ENCODE data around the gene CYTH4.

CYTH4 gene

DNA sequence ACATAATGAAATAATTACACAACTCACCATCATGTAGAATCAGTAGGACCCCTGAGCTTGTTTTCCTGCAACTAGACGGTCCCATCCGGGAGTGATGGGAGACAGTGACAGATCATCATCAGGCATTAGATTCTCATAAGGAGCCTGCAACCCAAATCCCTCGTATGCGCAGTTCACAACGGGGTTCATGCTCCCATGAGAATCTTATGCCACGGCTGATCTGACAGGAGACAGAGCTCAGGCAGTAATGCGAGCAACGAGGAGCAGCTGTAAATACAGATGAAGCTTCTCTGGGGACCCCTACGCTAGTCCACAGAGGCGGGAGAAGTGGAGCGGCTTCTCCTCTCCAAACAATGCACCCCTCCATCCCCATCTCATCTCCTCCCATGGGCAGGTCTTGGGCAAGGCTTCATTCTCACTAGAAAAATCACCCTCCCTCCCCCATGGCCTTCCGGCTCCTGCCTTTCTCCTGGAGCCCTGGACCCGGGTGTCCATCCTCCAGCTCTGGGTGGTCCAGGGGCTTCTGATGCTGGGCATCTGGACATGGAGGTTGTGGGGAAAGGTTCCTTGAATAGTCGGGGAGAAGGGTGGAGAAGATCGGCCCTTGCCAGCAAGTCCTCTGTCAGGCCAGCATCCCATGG lies 22.0 kb upstream of the CYTH4 start:
- no peak overlapping the region for H3K27ac ChIP-seq (ENCODE audit: insufficient read depth, low read depth, low read length, poor library complexity, severe bottlenecking)
- peaks cover 21% of the 10 kb centered on the region for H3K27me3 ChIP-seq (ENCODE audit: control insufficient read depth, insufficient read depth, low read length, poor library complexity, severe bottlenecking)
- H3K4me3 ChIP-seq (ENCODE audit: insufficient read depth, low read depth, low read length): no peak overlapping the region
- peaks cover 3% of the 10 kb centered on the region for H3K9me3 ChIP-seq (ENCODE audit: control insufficient read depth, low read length)
- peaks cover 3% of the 10 kb centered on the region for H3K4me1 ChIP-seq (ENCODE audit: control insufficient read depth, insufficient read depth, low read length)
- H3K36me3 ChIP-seq (ENCODE audit: control insufficient read depth, insufficient read depth, low read length): no peaks in the 10 kb centered on the region
- WGBS, 2 experiments: 85% methylated on average over 15 of the region's 15 CpGs

GRCh38 chr22:37260901-37261336 lies 21.4 kb upstream of the CYTH4 start:
- H3K27me3 ChIP-seq (ENCODE audit: control insufficient read depth, insufficient read depth, low read length, poor library complexity, severe bottlenecking): peaks cover 21% of the 10 kb centered on the region
- H3K27ac ChIP-seq (ENCODE audit: insufficient read depth, low read depth, low read length, poor library complexity, severe bottlenecking): no peak overlapping the region
- no peaks in the 10 kb centered on the region for H3K36me3 ChIP-seq (ENCODE audit: control insufficient read depth, insufficient read depth, low read length)
- WGBS, 2 experiments: 32 to 34% methylated on average over 14 of the region's 14 CpGs
- H3K9me3 ChIP-seq (ENCODE audit: control insufficient read depth, low read length): peaks cover 3% of the 10 kb centered on the region
- peaks cover 3% of the 10 kb centered on the region for H3K4me1 ChIP-seq (ENCODE audit: control insufficient read depth, insufficient read depth, low read length)
- H3K4me3 ChIP-seq (ENCODE audit: insufficient read depth, low read depth, low read length): no peak overlapping the region

DNA sequence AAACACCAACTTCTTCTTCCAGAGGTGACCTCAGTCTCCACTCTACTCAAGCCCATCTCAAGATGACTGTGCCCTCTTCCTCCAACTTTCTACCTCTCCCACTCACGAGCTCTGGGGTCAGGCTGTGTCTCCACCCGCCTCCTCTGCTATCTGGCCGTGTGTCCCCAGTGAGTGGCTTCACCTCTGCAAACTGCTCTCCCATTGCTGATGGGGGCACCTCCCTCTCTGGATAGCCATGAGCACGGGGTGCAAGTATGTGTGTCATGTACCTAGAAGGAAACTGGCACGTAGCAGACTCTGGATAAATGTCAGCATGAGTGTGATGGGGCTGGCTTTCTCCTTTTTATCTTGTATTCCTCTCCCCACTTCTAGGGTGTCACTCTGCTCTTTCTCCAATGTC lies 20.0 kb upstream of the CYTH4 start:
- H3K4me3 ChIP-seq (ENCODE audit: insufficient read depth, low read depth, low read length): no peak overlapping the region
- peaks cover 3% of the 10 kb centered on the region for H3K9me3 ChIP-seq (ENCODE audit: control insufficient read depth, low read length)
- 90% methylated on average over 5 of the region's 5 CpGs for WGBS, 2 experiments
- H3K36me3 ChIP-seq (ENCODE audit: control insufficient read depth, insufficient read depth, low read length): no peaks in the 10 kb centered on the region
- peaks cover 21% of the 10 kb centered on the region for H3K27me3 ChIP-seq (ENCODE audit: control insufficient read depth, insufficient read depth, low read length, poor library complexity, severe bottlenecking)
- peaks cover 3% of the 10 kb centered on the region for H3K4me1 ChIP-seq (ENCODE audit: control insufficient read depth, insufficient read depth, low read length)
- no peak overlapping the region for H3K27ac ChIP-seq (ENCODE audit: insufficient read depth, low read depth, low read length, poor library complexity, severe bottlenecking)

DNA sequence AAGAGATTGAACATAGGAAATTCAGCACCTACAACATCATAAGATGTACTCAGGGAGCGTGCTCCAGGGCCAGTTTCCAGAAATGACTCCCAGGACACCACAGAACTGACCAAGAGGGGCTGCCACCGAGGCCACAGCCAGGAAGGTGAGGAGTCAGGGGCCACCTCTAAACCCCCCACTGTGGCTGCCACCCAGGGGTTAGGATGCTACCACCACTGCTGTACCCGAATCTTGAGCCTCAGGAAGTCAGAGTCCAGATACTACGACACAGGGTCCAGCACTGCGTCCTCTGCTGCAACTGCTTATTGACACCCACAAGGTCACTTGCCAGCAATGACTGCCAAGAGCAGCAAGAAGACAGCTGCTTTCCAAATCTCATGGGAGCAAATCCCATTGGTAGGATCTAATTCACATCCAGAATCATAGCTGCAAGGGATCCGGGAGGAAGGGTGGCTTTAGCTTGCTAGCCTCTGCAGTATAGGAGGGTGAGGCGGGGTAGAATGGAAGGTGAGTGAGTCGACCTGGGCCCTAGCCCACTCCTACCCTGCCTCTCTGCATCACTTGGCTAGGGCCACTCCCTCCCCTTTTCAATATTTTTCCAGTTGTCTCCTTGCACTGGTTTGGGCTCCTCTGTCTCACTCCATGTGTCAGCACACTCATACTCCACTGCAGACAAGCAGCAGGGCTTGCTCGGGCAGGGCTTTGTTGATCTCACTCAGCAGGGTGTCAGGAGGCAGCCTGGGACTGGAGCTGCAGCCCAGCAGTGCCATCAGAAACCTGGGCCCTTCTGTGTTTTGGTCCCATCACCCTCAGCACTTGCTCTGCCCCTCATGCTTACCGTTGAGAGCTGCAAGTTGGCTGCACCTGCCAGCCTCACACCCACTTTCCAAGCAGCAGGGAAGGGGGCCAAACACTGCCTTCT lies 18.1 kb upstream of the CYTH4 start:
- 87% methylated on average over 10 of the region's 10 CpGs for WGBS, 2 experiments
- H3K27ac ChIP-seq (ENCODE audit: insufficient read depth, low read depth, low read length, poor library complexity, severe bottlenecking): no peak overlapping the region
- H3K27me3 ChIP-seq (ENCODE audit: control insufficient read depth, insufficient read depth, low read length, poor library complexity, severe bottlenecking): peaks cover 16% of the 10 kb centered on the region
- no peak overlapping the region for H3K4me3 ChIP-seq (ENCODE audit: insufficient read depth, low read depth, low read length)
- no peaks in the 10 kb centered on the region for H3K36me3 ChIP-seq (ENCODE audit: control insufficient read depth, insufficient read depth, low read length)
- H3K4me1 ChIP-seq (ENCODE audit: control insufficient read depth, insufficient read depth, low read length): no peaks in the 10 kb centered on the region
- H3K9me3 ChIP-seq (ENCODE audit: control insufficient read depth, low read length): peaks cover 3% of the 10 kb centered on the region

DNA sequence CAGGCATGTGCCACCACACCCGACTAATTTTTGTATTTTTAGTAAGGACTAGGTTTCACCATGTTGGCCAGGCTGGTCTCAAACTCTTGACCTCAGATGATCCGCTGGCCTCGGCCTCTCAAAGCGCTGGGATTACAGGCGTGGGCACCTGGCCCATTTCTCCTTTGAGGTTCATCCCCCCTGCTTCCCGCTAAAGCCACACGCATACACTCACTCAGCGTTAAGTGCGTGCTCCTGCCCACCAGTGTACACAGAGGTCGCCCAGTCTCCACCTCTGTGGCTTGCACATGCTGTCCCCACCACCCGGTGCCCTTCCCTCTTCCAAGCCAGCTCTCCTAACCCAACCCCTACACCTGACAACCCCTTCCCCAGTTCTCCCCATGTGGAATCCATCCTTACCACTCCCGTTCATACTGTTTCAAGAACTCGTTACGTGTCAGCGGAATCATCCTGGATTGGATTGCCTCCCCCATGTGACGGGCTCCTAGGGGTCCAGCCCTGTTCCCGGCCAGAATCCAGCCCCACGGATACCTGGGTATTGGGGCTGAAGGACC lies 15.7 kb upstream of the CYTH4 start:
- H3K9me3 ChIP-seq (ENCODE audit: control insufficient read depth, low read length): peaks cover 3% of the 10 kb centered on the region
- no peaks in the 10 kb centered on the region for H3K4me1 ChIP-seq (ENCODE audit: control insufficient read depth, insufficient read depth, low read length)
- no peaks in the 10 kb centered on the region for H3K27me3 ChIP-seq (ENCODE audit: control insufficient read depth, insufficient read depth, low read length, poor library complexity, severe bottlenecking)
- WGBS, 2 experiments: 71% methylated on average over 18 of the region's 18 CpGs
- no peaks in the 10 kb centered on the region for H3K36me3 ChIP-seq (ENCODE audit: control insufficient read depth, insufficient read depth, low read length)
- H3K27ac ChIP-seq (ENCODE audit: insufficient read depth, low read depth, low read length, poor library complexity, severe bottlenecking): no peak overlapping the region
- H3K4me3 ChIP-seq (ENCODE audit: insufficient read depth, low read depth, low read length): no peak overlapping the region

GRCh38 chr22:37267135-37267587 lies 15.1 kb upstream of the CYTH4 start:
- no peaks in the 10 kb centered on the region for H3K27me3 ChIP-seq (ENCODE audit: control insufficient read depth, insufficient read depth, low read length, poor library complexity, severe bottlenecking)
- peaks cover 3% of the 10 kb centered on the region for H3K9me3 ChIP-seq (ENCODE audit: control insufficient read depth, low read length)
- no peak overlapping the region for H3K27ac ChIP-seq (ENCODE audit: insufficient read depth, low read depth, low read length, poor library complexity, severe bottlenecking)
- H3K4me3 ChIP-seq (ENCODE audit: insufficient read depth, low read depth, low read length): no peak overlapping the region
- whole genome bisulfite sequencing, 2 experiments: 29 to 30% methylated on average over 22 of the region's 22 CpGs
- no peaks in the 10 kb centered on the region for H3K36me3 ChIP-seq (ENCODE audit: control insufficient read depth, insufficient read depth, low read length)
- H3K4me1 ChIP-seq (ENCODE audit: control insufficient read depth, insufficient read depth, low read length): no peaks in the 10 kb centered on the region

- Histone ChIP-seq H3K36me3 (ENCODE audit: control insufficient read depth, insufficient read depth, low read length) (no peaks in the 10 kb centered on the region), H3K4me3 (ENCODE audit: insufficient read depth, low read depth, low read length) (no peak overlapping the region), H3K9me3 (ENCODE audit: control insufficient read depth, low read length) (peaks cover 3% of the 10 kb centered on the region), H3K27me3 (ENCODE audit: control insufficient read depth, insufficient read depth, low read length, poor library complexity, severe bottlenecking) (no peaks in the 10 kb centered on the region), H3K27ac (ENCODE audit: insufficient read depth, low read depth, low read length, poor library complexity, severe bottlenecking) (no peak overlapping the region), H3K4me1 (ENCODE audit: control insufficient read depth, insufficient read depth, low read length) (no peaks in the 10 kb centered on the region)
- 85 to 89% methylated on average over 11 of the region's 11 CpGs for WGBS, 2 experiments
These were observed 14.5 kb upstream of the CYTH4 start for GRCh38 chr22:37267661-37268413.

DNA sequence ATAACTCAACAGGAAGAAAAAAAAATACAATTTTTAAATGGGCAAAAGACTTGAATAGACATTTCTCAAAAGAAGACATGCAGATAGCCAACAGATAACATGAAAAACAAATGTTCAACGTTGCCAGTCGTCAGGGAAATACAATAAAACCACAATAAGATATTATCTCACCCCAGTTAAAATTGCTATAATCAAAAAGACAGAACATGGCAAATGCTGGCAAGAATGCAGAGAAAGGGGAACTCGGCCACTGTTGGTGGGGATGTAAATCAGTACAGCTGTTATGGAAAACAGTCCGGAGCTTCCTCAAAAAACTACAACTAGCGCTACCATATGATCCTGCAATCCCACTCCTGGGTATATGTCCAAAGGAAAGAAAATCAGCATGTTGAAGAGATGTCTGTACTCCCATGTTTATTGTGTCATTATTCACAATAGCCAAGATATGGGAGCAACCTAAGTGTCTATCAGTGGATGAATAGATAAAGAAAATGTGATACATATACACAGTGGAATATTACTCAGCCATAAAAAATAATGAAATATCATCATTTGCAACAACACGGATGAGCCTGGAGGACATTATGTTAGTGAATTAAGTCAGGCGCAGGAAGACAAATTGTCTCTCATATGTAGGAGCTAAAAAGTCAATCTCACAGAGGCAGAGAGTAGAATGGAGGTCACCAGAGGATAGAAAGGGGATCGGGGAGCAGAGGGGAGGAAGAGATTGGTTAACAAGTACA lies 12.2 kb upstream of the CYTH4 start:
- no peaks in the 10 kb centered on the region for H3K9me3 ChIP-seq (ENCODE audit: control insufficient read depth, low read length)
- no peak overlapping the region for H3K4me3 ChIP-seq (ENCODE audit: insufficient read depth, low read depth, low read length)
- no peaks in the 10 kb centered on the region for H3K36me3 ChIP-seq (ENCODE audit: control insufficient read depth, insufficient read depth, low read length)
- H3K27ac ChIP-seq (ENCODE audit: insufficient read depth, low read depth, low read length, poor library complexity, severe bottlenecking): no peak overlapping the region
- 89 to 92% methylated on average over 8 of the region's 8 CpGs for WGBS, 2 experiments
- H3K4me1 ChIP-seq (ENCODE audit: control insufficient read depth, insufficient read depth, low read length): no peaks in the 10 kb centered on the region
- H3K27me3 ChIP-seq (ENCODE audit: control insufficient read depth, insufficient read depth, low read length, poor library complexity, severe bottlenecking): no peaks in the 10 kb centered on the region

GRCh38 chr22:37270928-37271650 lies 11.2 kb upstream of the CYTH4 start:
- no peaks in the 10 kb centered on the region for H3K27me3 ChIP-seq (ENCODE audit: control insufficient read depth, insufficient read depth, low read length, poor library complexity, severe bottlenecking)
- no peak overlapping the region for H3K4me3 ChIP-seq (ENCODE audit: insufficient read depth, low read depth, low read length)
- WGBS, 2 experiments: 89 to 91% methylated on average over 7 to 8 of the region's 8 CpGs

More at GRCh38 chr22:37270928-37271650, 11.2 kb upstream of the CYTH4 start:
- H3K36me3 ChIP-seq (ENCODE audit: control insufficient read depth, insufficient read depth, low read length): no peaks in the 10 kb centered on the region
- H3K4me1 ChIP-seq (ENCODE audit: control insufficient read depth, insufficient read depth, low read length): no peaks in the 10 kb centered on the region
- H3K9me3 ChIP-seq (ENCODE audit: control insufficient read depth, low read length): no peaks in the 10 kb centered on the region
- no peak overlapping the region for H3K27ac ChIP-seq (ENCODE audit: insufficient read depth, low read depth, low read length, poor library complexity, severe bottlenecking)

Measured in ectodermal cell (in vitro differentiated cells).